Heart left ventricle (tissue), 16 donors: Measurements from ENCODE around the gene MCUB. TPM values are rescaled to one million over a fixed set of nuclear protein-coding genes. Genes with fewer than 3 reads are reported as not detected.
"Not testable (repeated sequence)": the region's sequence is repeated elsewhere in the genome, so short reads cannot be mapped to it uniquely, and the experiment has no call there.

Experiments used
- ATAC-seq, 4 donors: fragments of 200-7000 bp; cut with Tn5 transposase; one replicate each; pipeline ENCODE4 v1.9.1; 2020 to 2022; ENCODE audit warnings: moderate library complexity in 4 of 4, mild to moderate bottlenecking in 3 of 4, moderate number of reproducible peaks in 1 of 4
- DNase-seq, 5 donors: peaks; one replicate each; pipeline ENCODE4 v3.0.0-alpha.2; 2020
- H3K27ac ChIP-seq, 12 donors: fragments of 200-600 bp; sonication (generic) in 4 of 12; one replicate each; pipeline versions ENCODE4 v1.5.0 to v1.8.0; 2016 to 2022; ENCODE audit warnings: mild to moderate bottlenecking in 2 of 12
- H3K27me3 ChIP-seq, 9 donors: fragments of 200-600 bp; sonication (generic) in 2 of 9; one replicate each; pipeline versions ENCODE4 v1.5.1 to v1.8.0; 2016 to 2022; ENCODE audit warnings: mild to moderate bottlenecking in 3 of 9
- H3K36me3 ChIP-seq, 9 donors: fragments of 200-600 bp; sonication (generic) in 2 of 9; one replicate each; pipeline versions ENCODE4 v1.5.0 to v1.8.0; 2018 to 2022; ENCODE audit warnings: mild to moderate bottlenecking in 2 of 9
- H3K4me1 ChIP-seq, 12 donors: fragments of 200-600 bp; sonication (generic) in 4 of 12; one replicate each; pipeline versions ENCODE4 v1.5.0 to v1.8.0; 2016 to 2022; ENCODE audit warnings: mild to moderate bottlenecking in 3 of 12
- H3K4me3 ChIP-seq, 12 donors: fragments of 200-600 bp; sonication (generic) in 4 of 12; one replicate each; pipeline versions ENCODE4 v1.5.0 to v1.8.0; 2017 to 2022; ENCODE audit warnings: mild to moderate bottlenecking in 9 of 12, moderate library complexity in 4 of 12
- H3K9me3 ChIP-seq, 12 donors: fragments of 200-600 bp; sonication (generic) in 4 of 12; one replicate each; pipeline versions ENCODE4 v1.5.0 to v1.8.0; 2016 to 2022; ENCODE audit warnings: mild to moderate bottlenecking in 1 of 12
- POLR2A ChIP-seq, 2 donors: fragments of 450-650 bp; IDR thresholded peaks; one replicate each; pipeline ENCODE4 v1.6.1; 2017; ENCODE audit warnings: antibody characterized with exemption in 2 of 2, mild to moderate bottlenecking in 2 of 2, moderate library complexity in 2 of 2
- WGBS, 4 donors: extraction: QIAGEN DNeasy Blood & Tissue Kit in 2 of 4; methylation state at CpG; one replicate each; pipeline versions ENCODE4 v1.1.5 to v1.1.7; 2013 to 2018; 5-methylcytosine and 5-hydroxymethylcytosine counted together
- intact Hi-C, 10 donors: fragments of 100-400 bp; cut with DNase I; formaldehyde crosslinking; loops; one replicate each; pipeline versions ENCODE4 v1.11.1 to v1.14.2; 2022
- polyA plus RNA-seq, 2 donors: library from polyadenylated mRNA; stranded (reverse); fragments of 200-250 nt; gene quantifications; one replicate each; pipeline ENCODE4 v1.2.3, GENCODE V29; 2013
- total RNA-seq, 9 donors: library from RNA; depleted of rRNA in 2 of 9; stranded (reverse); fragments of >200 nt in 2 of 9; fragmentation: NEBNext Ultra II Directional in 3 of 9; extraction: Animal tissue kit (Norgen Biotek cat#: 25700) in 3 of 9; gene quantifications; one replicate each; pipeline versions ENCODE4 v1.1.0 to v1.2.4, GENCODE V29; 2016 to 2023
- TF ChIP-seq, protein P1 (sequence below), 12 donors: fragments of 200-600 bp; sonication (generic) in 4 of 12; IDR thresholded peaks; one replicate each; pipeline versions ENCODE4 v1.5.0 to v1.8.0; 2018 to 2022; ENCODE audit warnings: antibody characterized with exemption in 12 of 12, mild to moderate bottlenecking in 5 of 12
- donor health status: ischemic (EF 13 %, LVEDD 7.1; RV severe dilation, severe dysfunction).
- donor health status: healthy with polysubstance abuse.
- donor health status: DM: no; HTN: yes; CAD: no.
- donor health status: DM: no; HTN: no; CAD: no.
- donor health status: ischemic (EF 25% LVEDD 6.9; RV normal size, moderate dysfunction).
- donor health status: ischemic (EF 25% LVEDD 5.7; RV mildly dilated, moderate dysfunction).
- donor health status: healthy.
- donor health status: DM: yes; HTN: yes; CAD: no.
- donor health status: ischemic (EF 35%, LVEDD 5.7; RV mildly dilated, moderate dysfunction).
- donor health status: nonischemic (EF 11% LVEDD 7.7; RV severe dilation, severe dysfunction).
- donor health status: DM: yes; HTN: yes; CAD: no.
- donor health status: PGD.
- donor health status: ischemic (EF 29% LVEDD 5.4; RV normal size, mild dysfunction).
- donor health status: nonischemic (EF 23%, LVEDD 6.1; RV moderate dilation, normal function).

Gene MCUB
- total and polyA plus RNA-seq, 11 donors: 1.6 to 15.1 (median 4.3) TPM

DNA sequence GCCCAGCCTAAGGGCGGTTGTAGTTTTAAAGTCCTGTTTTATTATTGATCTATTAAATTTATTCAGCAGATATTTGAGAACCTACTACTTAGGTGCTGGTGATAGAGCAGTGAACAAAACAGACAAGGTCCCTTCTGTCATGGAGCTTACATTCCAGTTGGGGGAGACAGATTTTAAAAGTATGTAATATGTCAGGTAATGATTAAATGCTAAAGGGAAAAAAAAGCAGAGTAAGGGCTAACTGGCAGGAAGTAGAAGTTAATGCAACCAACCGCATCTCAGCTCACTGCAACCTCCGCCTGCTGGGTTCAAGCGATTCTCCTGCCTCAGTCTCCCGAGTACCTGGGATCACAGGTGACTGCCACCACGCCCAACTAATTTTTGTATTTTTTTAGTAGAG is 7.8 kb upstream of the MCUB start:
- Histone ChIP-seq H3K27me3 (no peaks in the 10 kb centered on the region), H3K9me3 (peaks cover 0 to 3% (median 0%) of the 10 kb centered on the region in 12 donors), H3K4me3 (no peak overlapping the region), H3K27ac (no peak overlapping the region), H3K4me1 (peaks cover 0 to 14% (median 0%) of the 10 kb centered on the region in 12 donors), H3K36me3 (peaks cover 0 to 4% (median 0%) of the 10 kb centered on the region in 9 donors)
- intact Hi-C loops: loop anchor here in 2 of 10 donors (10.0 kb wide), 2 partner anchors 117 to 263 kb away; partner anchors contain the start of genes GAR1 (in 1 of the 2) and SEC24B (in 1 of the 2)
- ATAC-seq (no peak), DNase-seq (no peak)
- TF ChIP-seq, protein P1, sequence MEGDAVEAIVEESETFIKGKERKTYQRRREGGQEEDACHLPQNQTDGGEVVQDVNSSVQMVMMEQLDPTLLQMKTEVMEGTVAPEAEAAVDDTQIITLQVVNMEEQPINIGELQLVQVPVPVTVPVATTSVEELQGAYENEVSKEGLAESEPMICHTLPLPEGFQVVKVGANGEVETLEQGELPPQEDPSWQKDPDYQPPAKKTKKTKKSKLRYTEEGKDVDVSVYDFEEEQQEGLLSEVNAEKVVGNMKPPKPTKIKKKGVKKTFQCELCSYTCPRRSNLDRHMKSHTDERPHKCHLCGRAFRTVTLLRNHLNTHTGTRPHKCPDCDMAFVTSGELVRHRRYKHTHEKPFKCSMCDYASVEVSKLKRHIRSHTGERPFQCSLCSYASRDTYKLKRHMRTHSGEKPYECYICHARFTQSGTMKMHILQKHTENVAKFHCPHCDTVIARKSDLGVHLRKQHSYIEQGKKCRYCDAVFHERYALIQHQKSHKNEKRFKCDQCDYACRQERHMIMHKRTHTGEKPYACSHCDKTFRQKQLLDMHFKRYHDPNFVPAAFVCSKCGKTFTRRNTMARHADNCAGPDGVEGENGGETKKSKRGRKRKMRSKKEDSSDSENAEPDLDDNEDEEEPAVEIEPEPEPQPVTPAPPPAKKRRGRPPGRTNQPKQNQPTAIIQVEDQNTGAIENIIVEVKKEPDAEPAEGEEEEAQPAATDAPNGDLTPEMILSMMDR (IDR thresholded peaks at IDR 0.05): no peak
- TF ChIP-seq POLR2A (IDR thresholded peaks at IDR 0.05): no peak
- 88 to 97% (median 93%) methylated on average over 6 of the region's 6 CpGs for WGBS, 4 donors

DNA sequence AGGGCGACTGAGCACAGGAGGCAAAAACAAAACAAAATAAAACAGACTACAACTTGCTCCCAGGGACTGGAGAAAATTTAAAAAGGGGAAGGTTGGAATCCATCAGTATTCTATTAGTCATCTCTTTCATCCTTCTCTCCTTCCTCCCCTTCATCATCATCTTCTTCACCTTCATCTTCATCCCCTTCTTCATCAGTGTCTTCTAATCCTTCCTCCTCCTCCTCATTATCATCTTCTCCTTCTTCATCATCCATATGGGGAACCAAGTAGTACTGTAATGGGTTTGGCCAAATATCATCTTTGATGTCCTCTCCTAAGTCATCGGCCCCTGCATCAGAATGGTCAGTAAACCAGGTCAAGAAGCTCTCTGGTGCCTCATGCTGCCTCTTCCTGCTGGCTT is 6.9 kb upstream of the MCUB start:
- H3K36me3 ChIP-seq: peaks cover 0 to 4% (median 0%) of the 10 kb centered on the region in 9 donors
- no peak for DNase-seq
- 95 to 100% (median 100%) methylated on average over 2 of the region's 2 CpGs for WGBS, 4 donors
- H3K4me3 ChIP-seq: no peak overlapping the region
- intact Hi-C loops: loop anchor here in 2 of 10 donors (10.0 kb wide), 2 partner anchors 118 to 262 kb away; partner anchors contain the start of genes GAR1 (in 1 of the 2) and SEC24B (in 1 of the 2)
- H3K9me3 ChIP-seq: no peaks in the 10 kb centered on the region
- H3K4me1 ChIP-seq: peaks cover 0 to 13% (median 0%) of the 10 kb centered on the region in 12 donors
- H3K27ac ChIP-seq: no peak overlapping the region
- TF ChIP-seq, protein P1 (IDR thresholded peaks at IDR 0.05): no peak
- no peak for TF ChIP-seq POLR2A (IDR thresholded peaks at IDR 0.05)
- ATAC-seq: no peak
- no peaks in the 10 kb centered on the region for H3K27me3 ChIP-seq

DNA sequence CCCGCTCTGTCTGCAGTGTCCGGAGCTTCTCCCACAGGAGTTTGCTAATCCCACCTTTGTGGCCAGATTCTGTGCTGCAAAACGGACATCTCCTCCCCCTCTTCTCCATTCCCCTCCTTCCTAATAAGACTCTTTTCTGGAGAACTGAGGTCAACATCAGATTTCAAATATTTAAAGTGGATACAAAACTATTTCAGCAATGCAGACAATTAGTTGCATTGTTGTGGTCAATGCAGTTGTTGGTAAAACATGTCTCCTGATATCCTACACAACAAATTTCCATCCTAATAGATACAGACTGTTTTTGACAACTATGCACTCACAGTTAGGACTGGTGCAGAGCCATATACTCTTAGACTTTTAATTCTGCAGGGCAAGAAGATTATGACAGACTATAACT is 5.1 kb upstream of the MCUB start:
- 90 to 91% (median 91%) methylated on average over 3 of the region's 3 CpGs for WGBS, 4 donors
- DNase-seq: no peak
- intact Hi-C loops: loop anchor here in 2 of 10 donors (10.0 kb wide), 2 partner anchors 120 to 260 kb away; partner anchors contain the start of genes GAR1 (in 1 of the 2) and SEC24B (in 1 of the 2)

DNA sequence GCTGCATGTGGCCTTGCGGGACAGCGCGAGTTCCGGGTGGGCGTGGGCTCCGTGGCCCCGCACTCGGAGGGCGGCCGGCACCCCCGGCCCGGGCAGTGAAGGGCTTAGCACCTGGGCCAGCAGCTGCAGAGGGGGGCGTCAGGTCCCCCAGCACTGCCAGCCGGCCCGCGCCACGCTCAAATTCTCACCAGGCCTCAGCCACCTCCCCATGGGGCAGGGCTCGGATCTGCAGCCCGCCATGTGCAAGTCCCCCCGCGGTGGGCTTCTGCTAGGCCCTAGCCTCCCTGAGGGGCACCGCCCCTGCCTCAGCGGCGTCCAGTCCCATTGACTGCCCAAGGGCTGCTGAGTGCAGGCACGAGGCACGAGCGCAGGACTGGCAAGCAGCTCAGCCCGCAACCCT is 2.6 kb upstream of the MCUB start:
- 95 to 98% (median 97%) methylated on average over 10 to 28 of the region's 28 CpGs for WGBS, 4 donors
- H3K4me1 ChIP-seq: peaks cover 0 to 28% (median 7%) of the 10 kb centered on the region in 12 donors
- intact Hi-C loops: loop anchor here in 2 of 10 donors (10.0 kb wide), 2 partner anchors 123 to 257 kb away; partner anchors contain the start of genes GAR1 (in 1 of the 2) and SEC24B (in 1 of the 2)
- peaks cover 0 to 4% (median 0%) of the 10 kb centered on the region in 9 donors for H3K36me3 ChIP-seq
- no peak for DNase-seq
- H3K4me3 ChIP-seq: no peak overlapping the region
- TF ChIP-seq, protein P1 (IDR thresholded peaks at IDR 0.05): no peak
- no peak for TF ChIP-seq POLR2A (IDR thresholded peaks at IDR 0.05)
- ATAC-seq: no peak
- H3K27me3 ChIP-seq: peaks cover 0 to 7% (median 0%) of the 10 kb centered on the region in 9 donors
- H3K27ac ChIP-seq: no peak overlapping the region
- no peaks in the 10 kb centered on the region for H3K9me3 ChIP-seq

More for the DNA sequence above, 5.1 kb upstream of the MCUB start:
- Histone ChIP-seq H3K27me3 (no peaks in the 10 kb centered on the region), H3K9me3 (no peaks in the 10 kb centered on the region), H3K4me3 (no peak overlapping the region), H3K36me3 (peaks cover 0 to 4% (median 0%) of the 10 kb centered on the region in 9 donors), H3K4me1 (peaks cover 0 to 9% (median 0%) of the 10 kb centered on the region in 12 donors), H3K27ac (no peak overlapping the region)
- TF ChIP-seq POLR2A (IDR thresholded peaks at IDR 0.05): no peak
- TF ChIP-seq, protein P1 (IDR thresholded peaks at IDR 0.05): no peak
- no peak for ATAC-seq

DNA sequence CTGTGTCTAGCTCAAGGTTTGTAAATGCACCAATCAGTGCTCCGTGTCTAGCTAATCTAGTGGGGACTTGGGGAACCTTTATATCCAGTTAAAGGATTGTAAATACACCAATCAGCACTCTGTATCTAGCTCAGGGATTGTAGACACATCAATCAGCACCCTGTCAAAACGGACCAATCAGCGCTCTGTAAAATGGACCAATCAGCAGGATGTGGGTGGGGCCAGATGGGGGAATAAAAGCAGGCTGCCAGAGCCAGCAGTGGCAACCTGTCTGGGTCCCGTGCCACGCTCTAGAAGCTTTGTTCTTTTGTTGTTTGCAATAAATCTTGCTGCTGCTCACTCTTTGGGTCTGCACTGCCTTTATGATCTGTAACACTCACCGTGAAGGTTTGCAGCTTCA is 2.0 kb upstream of the MCUB start:
- not testable (repeated sequence) for H3K9me3 ChIP-seq, H3K4me3 ChIP-seq, H3K27me3 ChIP-seq, ATAC-seq, H3K27ac ChIP-seq, H3K36me3 ChIP-seq, DNase-seq
- intact Hi-C loops: loop anchor here in 2 of 10 donors (10.0 kb wide), 2 partner anchors 123 to 257 kb away; partner anchors contain the start of genes GAR1 (in 1 of the 2) and SEC24B (in 1 of the 2)
- 89 to 97% (median 94%) methylated on average over 6 of the region's 6 CpGs for WGBS, 4 donors
- peaks cover 0 to 28% (median 7%) of the 10 kb centered on the region in 12 donors for H3K4me1 ChIP-seq
